Fibroblast of skin of right quadriceps (primary cell): ENCODE data around the gene JARID2.
"Not testable (repeated sequence)": the region's sequence is repeated elsewhere in the genome, so short reads cannot be mapped to it uniquely, and the experiment has no call there.

Experiments used
- DNase-seq: peaks from one replicate; pipeline ENCODE4 v3.0.0-alpha.2; 2013

The JARID2 gene

DNA sequence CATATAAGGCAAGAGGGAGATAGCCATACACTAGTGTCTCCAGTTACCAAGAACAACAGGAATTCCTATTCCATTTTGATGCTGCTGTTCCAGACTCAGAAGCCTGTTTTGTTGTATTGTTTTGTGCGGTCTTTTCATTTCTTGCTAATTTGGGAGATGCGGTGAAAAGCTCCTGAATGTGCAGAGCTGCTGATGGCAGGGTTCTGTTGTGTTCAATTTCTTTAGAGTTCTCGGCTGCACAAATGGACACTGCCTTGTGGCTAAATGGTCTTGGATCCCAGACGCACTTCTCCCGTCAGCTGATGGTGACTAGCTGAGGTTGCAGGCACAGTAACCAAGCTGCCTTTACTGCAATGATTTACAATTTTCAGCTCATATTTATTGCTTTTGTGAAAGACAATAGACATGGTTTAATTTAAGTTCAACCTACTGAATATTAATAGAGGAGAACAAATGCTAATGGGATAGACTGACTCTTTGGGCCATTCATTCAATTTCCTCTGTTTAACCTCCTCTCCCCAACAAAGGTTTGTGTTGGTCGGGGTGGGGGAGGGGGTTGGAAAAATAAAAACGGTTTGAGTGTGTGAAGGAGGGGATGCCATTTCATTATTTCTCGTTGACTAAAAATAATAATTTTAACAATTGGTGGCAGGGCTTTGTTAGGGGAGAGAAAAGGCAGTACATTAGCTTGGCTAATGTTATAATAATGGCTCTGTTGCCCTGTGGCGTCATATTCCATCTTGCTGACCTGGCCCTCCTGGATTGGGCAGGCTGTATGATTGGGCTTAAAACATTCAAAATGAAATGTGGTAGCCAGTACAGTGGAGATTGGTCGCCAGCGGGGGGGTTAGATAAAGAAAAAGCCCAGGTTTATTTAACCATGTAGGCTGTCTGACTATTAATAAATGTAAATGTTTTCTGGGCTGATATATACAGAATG, 159.5 kb downstream of the JARID2 start:
- no peak for DNase-seq

DNA sequence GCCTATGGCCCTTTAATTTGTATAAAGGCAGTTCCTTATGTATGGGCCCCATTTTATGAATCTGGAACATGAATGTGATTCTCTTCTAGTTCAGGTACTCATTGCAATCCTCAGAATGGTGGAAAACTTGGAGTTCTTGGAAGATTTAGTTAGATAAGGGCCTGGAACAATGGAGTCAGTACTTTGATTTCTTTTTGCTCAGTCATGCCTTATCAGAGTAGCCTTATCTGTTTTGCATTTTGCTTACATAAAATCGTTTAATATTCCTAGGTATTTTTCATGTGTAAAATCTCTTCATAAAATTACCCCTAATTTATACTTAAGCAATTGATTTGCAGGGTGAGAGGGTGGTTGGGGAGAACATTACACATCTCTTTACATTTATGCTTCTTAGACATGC, 160.6 kb downstream of the JARID2 start:
- DNase-seq = no peak

DNA sequence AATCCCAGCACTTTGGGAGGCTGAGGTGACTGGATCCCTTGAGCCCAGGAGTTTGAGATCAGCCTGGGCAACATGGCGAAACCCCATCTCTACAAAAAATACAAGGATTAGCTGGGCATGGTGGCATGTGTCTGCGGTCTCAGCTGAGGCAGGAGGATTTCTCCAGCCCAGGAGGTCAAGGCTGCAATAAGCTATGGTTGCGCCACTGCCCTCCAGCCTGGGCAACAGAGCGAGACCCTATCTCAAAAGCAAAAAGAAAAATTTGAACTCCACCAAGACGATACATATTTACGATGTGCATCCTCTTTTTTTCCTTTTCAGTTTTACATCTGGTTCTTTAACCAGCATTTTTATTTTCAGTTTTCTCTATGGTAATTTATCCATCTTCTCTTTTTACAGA, 162.1 kb downstream of the JARID2 start:
- DNase-seq = no peak

DNA sequence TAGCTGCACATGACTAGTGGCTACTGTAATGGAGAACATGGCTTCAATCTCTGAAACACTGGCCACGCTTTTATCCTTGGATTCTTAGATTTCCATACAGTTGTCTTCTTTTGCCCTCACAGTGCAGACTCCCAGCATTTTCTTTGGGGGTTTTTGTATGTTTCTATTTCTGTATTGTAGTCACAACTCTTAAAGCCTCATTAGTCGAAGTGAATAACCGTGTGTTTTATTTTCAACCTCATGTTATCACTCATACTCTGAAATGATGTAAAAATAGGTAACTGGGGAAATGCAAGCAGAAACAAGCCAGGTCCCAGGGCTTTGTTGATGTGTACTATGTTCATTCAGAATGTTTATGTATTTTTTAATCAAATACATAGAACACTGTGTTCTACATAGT, 162.9 kb downstream of the JARID2 start:
- DNase-seq = no peak

DNA sequence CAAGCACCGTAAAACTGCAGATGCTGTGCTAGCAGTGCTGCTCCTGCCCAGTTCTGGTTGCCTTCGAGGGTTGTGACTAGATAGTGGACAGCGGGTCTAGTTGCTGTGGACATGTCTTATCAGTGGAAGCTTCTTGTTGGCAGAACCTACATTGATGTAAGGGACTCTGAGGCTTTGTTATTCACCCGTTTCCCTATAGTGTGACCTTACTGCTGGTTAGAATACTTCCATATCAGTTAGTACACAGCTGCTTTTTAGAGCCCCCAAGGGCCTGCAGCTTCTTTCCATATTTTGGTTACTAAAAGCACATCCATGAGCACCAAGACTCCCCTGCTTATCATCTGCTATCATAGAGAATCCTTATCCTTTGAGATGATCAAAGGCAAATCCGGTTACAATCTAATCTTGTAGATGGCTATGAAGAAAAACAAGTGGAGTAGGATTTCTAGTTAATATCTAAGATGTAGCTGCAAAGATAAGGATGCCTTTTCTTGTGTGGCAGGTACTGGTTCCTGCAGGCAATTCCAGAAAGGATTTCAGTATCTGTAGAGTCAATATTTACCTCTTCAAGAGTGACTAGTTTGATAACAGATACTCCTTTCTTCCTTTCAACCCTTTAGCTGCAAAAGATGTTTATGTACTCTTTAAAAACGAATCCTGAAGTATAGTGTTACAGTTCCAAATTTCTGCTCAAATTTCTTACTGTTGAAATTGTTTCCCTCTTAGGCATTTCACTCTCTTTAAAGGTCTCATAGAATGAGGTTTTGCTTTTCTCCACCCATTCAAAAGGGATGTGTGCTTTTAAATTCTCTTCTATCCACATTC, 163.6 kb downstream of the JARID2 start:
- no peak for DNase-seq

DNA sequence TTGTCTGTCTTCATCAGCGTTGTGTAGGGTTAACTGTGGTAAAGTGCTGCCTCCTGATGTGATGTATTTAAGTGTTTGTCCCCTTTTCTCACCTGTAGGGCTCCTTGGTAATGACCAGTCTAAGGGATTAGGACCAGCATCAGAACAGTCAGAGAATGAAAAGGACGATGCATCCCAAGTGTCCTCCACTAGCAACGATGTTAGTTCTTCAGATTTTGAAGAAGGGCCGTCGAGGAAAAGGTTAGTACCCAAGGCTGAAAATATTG, 164.2 kb downstream of the JARID2 start:
- DNase-seq = no peak

DNA sequence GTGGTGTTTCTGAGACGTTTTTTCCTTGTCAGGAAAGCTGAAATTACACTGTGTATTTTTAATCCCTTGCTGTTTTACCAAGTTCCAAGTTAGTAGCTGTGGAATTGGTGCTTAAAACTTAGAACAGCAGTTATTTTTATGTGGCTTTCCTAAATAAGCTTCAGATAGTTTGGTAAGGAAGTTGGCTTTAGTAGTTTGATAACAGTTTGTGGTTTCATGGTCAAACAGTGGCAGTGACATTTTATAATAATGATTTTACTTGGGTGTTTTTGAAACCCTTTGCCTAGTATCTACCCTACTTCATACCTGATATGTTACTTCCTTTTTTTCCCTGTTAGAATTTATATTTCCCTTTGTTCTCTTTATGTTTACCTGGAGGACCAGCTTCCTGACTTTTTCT, 164.9 kb downstream of the JARID2 start:
- no peak for DNase-seq

DNA sequence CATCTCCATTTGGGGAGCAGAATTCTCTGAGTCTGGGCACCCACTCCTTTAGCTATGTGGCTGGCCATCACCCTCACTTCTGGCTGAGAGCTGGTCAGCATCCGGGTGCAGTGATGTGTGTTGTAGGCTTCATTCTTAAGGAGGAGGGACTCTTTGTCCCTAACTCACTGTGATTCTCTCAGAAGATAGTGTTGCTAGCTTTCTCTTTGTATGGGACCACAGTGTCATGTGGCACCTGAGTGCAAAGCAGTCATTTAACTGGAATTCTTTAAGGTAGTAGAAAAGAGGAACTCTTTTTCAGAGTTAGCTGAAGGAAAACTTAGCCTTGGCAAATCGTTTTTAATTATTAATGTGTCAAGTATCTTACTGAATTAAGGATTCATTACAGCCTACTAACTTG, 165.9 kb downstream of the JARID2 start:
- DNase-seq = no peak

DNA sequence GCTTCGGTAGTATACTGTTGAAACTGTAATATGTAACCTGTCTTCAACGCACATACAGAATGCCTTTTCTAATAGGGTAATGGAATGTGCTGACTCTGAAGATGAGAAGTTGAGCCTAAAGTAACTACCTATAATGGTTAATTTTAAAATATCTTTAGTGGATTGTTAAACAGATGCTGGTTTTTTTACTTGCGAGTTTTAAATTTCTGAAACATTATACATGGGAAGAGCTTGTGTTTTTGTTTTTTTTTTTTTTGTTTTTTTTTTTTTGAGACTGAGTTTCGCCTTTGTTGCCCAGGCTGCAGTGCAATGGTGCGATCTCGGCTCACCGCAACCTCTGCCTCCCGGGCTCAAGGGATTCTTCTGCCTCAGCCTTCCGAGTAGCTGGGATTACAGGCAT, 166.9 kb downstream of the JARID2 start:
- DNase-seq = no peak

DNA sequence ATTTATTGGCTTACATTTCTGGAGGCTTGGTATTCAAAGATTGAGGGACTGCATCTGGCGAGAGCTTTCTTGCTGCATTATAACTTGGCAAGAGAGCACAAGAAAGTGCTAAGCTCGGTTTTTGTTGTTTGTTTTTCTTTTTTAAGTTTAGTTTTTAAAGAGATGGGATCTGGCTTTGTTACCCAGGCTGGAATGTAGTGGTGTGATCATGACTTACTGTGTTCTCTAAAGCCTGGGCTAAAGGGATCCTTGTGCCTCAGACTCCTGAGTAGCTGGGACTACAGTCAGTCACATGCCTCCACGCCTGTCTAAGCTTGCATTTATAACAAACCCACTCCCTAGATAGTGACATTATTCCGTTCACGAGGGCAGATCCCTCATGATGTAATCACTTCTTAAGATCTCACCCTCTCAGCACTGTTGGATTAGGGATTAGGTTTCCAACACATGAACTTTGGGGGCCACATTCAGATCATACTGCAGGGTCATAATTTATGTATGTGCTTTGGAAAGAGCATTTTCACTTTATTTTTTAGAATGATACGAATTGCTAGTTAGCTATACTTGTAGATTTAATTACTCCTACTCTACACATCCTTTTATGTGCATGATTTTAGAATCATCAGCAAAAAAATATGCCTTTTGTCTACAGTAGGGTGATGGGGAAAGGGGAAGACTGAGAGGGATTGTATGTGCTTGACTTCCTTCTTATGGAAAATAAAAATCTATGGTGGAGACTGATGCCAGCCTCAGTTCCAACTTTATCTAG, 167.8 kb downstream of the JARID2 start:
- DNase-seq = peak; percentile 22

DNA sequence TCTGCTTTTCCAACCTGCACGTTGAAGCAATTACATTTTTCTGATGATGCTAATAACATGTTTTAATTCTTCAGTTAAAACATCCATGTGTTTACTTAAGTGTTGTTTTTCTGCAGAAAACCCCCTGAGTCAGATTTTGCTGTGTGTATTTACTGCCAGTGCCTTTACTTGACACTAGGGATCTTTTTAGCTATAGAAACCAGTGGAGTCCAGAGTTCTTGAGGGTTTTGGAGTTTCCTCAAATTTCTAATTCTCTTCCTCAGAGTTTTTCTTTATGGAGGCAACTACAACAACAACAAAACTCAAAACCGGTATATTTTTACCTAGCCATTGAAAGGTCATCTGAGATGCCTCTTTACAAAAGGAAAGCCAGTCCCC, 168.4 kb downstream of the JARID2 start:
- DNase-seq = no peak

DNA sequence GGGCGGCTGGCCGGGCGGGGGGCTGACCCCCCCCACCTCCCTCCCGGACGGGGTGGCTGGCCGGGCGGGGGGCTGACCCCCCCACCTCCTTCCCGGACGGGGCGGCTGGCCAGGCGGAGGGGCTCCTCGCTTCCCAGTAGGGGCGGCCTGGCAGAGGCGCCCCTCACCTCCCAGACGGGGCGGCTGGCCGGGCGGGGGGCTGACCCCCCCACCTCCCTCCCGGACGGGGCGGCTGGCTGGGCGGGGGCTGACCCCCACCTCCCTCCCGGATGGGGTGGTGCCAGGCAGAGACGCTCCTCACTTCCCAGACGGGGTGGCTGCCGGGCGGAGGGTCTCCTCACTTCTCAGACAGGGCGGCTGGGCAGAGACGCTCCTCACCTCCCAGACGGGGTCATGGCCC, 169.8 kb downstream of the JARID2 start:
- not testable (repeated sequence) for DNase-seq

DNA sequence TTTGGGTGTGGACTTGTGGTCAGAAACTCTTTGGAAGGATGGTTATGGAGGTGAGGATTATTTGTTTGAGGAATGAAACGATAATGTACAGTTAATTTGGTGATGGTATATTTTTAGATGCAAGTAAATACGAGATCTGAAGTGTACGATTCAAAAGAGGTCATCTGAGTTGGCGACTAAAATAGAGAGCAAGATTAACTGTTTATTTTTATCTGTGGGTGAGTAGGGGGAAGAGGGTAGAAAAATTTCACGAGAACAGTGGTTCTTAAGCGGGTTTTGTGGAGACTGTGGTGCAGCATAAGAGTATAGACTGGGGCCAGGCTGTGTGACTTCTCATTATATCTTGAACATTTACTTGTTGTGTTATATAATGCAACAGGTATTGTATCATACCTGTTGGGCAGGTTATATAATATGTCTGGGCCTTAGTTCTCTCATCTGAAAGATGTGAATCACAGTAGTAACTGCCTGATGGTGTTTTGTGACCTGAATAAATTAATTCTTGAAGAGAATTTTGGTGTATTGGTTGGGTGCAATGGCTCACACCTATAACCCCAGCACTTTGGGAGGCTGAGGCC, 171.2 kb downstream of the JARID2 start:
- DNase-seq = no peak

DNA sequence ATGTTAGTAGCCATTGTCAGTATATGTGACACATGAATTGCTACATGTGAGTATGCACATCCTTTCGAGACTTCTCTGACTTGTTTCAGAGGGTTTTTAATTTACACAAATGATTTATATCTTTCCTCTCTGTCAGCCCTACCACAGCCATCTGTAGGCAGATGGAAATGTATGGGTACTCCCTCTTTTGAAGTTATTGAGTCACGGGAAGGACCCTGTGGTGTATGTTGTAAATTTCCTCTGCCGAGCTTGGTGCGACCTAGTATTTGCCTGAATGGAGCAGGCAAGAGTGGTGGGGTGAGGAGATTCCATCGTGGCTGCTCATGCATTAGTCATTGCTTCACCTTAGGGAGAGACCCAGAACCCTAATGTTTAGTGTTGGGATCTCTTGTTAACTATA, 171.9 kb downstream of the JARID2 start:
- DNase-seq = peak; percentile 92

DNA sequence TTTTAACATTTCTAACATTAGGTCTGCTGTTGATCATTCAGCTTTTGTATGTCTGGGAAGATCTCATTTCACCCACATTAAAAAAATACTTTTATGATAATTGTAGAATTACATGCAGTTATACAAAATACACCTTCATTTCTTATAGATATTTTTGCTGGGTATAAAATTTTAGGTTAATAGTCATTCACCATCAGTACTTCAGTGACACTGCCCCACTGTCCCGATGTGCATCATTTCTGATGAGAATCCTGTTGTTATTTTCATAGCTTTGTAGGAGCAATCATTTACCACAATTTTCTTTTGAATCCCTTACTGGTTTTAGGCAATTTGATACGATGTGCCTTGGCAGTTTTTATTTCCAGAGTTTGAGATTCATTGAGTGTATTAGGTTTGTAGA, 173.6 kb downstream of the JARID2 start:
- no peak for DNase-seq

DNA sequence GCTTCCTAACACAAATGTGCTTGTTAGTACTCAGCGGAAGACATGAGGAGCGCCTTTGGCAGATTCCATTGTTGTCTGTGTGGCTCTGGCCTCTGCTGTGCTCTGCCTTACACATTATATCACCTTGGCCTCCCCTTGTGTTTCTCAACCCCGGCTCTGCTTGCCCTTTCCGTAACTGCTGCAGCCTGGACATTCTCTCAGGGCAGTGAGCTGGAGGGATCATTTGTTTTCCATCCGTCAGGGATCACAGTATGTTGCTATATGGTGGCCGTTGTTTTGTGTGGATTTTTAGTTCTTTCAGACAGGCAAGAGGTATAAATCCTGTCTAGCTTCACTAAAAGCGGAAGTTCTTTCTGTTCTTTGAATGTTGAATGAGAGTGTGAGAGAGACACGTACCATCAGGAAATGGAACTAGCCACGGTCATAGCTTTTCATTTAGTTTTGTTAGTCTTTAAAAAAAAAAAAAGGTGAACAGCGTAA, 175.1 kb downstream of the JARID2 start:
- DNase-seq = no peak

DNA sequence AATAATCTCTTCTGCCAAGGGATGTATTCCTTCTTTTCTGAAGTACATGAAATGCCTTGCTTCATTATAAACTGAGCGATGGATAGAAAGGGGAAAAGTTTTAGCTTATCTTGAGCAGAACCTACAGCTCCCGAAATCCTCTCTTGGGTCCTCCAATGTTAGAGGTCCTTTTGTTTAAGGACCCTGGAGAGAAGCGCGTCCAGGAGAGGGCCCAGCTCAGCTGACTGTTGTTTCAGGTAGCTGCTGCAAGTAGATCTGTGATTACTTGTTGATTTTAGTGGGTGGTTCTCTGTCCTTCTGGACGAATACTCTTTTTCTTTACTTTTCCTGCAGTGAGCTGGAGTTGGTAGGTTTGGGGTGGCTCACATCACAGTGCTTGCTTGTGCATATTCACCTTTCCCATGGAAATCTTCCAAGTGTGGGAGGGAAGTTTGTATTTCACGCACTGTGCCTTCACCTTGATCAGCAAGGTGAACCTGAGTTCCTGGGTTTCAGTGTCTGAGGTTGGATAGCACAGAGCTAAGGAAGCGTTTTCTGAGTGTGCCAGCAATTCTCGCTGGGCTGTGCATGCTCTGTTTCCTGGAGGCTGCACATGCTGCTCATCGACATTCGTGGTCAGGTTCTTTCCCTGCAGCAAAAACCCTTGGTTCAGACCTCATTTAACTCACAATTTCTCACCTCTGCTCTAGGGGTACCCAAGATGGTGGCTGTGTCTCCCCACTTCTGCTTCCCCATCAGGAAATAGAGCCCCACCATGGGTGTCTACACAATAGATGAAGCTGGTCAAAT, 176.3 kb downstream of the JARID2 start:
- DNase-seq = no peak

DNA sequence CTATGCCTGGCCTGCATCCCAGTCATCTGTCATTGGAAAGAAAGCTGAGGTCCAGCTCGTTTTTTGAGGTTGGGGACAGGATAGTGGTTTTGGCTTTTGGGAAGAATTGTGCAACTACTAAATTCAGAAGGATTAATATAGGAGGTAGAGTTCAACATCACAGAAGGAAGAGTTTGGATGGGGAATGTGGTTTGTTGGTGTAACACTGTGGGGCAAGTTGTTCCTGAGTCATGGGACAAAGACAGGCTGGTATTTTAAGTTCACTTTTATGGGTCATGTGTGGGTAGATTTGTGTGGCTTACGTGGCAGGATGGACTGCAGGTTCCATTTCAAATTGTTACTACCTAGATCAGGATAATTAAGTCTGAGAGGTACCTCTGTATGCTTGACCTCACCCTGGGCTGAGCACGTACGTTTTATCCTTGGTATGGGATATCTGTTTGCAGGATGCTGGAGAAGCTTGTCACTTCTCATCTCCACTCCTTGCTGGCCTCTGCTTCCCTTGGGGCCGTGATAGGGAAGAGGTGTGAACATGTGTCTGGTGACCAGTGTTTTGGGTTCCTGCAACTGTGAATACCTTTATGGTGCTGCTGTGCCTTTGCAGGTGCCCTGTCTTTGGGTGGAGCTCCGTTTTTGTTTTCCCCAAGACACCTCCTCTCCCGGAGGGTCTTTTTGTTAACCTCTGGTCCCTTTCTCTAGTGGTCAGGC, 177.6 kb downstream of the JARID2 start:
- no peak for DNase-seq

DNA sequence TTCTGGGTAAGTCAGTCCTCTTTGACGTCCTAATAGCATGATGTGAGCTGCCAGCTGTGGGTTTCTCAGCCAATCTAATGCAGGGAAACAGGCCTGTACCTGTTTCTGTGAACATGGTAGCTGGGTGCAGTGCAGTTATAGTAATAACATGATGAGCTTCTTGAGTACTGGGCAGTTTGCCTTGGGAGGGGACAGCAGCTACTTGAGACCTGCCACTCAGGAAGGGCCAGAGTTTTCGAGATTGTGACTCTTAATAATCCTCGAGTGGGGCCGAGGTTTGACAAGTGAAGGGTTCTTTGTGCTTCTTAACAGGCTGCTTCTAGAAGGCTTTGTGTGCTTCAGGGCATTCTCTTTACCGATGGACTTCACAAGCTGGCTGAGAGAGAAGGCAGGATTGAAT, 180.1 kb downstream of the JARID2 start:
- no peak for DNase-seq

DNA sequence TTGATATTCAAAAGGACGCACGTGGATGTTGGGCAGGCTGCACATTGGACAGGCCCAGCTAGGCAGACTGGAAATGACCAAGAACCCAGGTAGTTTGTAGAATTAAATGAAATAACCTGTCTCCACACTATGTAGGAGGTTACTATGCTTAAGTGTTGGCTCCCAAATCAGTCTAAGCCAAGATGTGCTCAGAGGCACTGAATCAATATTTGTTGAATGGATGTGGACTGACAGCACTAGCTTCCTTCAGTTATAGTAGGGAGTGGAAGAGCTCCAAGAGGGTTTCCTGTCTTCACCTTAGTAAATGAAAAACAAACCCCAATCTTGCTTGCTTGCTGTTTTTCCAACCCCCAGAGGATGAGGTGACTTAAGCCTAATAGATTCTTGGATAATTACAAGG, 180.5 kb downstream of the JARID2 start:
- DNase-seq = no peak

DNA sequence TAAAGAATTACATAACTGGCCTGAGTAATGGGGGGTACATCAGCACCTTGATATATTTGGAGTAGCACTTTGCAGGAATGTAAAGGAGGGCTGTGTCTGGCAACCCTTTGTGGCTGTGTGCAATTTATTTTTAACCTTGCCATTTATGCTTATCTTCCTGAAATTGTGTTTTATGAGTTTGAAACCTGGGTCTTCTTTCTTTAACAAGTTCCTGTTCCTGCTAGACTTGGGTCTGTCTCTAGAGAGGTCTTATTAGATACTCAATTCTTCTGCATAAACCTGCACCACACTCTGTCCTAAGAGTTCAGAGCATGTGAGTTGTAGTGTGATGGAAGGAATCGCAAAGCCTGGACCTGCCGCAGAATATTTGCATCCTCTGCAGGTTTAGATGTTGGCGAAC, 181.0 kb downstream of the JARID2 start:
- DNase-seq = no peak
